ENCODE measurements around the gene ZSCAN10. TPM values are rescaled to one million over a fixed set of nuclear protein-coding genes. Genes with fewer than 3 reads are reported as not detected.

ZSCAN10 gene
- total RNA-seq, 5 donors from 2014 or later (not counting 1 experiment from before 2014, with no cell fraction given): 0.19 to 0.64 (median 0.39) TPM; not detected in 1

DNA sequence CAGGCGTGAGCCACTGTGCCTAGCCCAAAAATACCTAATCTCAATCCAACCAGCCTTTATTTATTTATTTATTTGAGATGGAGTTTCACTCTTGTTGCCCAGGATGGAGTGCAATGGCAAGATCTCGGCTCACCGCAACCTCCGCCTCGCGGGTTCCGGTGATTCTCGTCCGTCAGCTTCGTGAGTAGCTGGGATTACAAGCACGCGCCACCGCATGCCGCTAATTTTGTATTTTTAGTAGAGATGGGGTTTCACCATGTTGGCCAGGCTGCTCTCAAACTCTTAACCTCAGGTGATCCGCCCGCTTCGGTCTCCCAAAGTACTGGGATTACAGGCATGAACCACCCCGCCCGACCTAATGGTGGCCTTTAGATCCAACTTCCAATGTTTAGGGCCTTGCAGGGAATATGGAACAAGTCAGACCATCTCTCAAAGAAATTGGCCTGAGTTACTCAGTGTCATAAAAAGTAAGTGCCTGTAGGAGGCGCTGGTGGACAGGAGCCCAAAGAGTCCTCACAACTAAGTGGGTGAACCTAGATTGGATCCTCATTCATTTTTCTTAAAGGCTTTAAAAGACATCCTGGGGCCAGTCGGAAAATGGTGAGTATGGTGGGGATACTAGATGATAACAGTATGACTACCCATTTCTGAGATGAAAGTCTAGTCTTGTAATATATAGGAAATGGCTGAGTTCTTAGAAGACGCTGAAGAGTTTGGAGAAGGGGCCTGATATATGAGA, 4.6 kb downstream of the ZSCAN10 start:
- Mint-ChIP-seq H3K36me3 (no peaks in the 10 kb centered on the region), H3K9me3 (no peaks in the 10 kb centered on the region), H3K27ac (peak overlapping the region; percentile 68 to 79), H3K27me3 (no peaks in the 10 kb centered on the region), H3K4me3 (peak overlapping the region in 1 of 3 donors; percentile 38), H3K4me1 (peaks cover 21 to 39% (median 38%) of the 10 kb centered on the region in 3 donors)
- Histone ChIP-seq H3K4me3 (ENCODE audit: control insufficient read depth in 1 of 2, extremely low read depth in 1 of 2, low read length in 1 of 2) (no peak overlapping the region), H3K27ac (ENCODE audit: low read length) (no peak overlapping the region), H3K9me3 (no peaks in the 10 kb centered on the region), H3K4me1 (ENCODE audit: control insufficient read depth in 1 of 2, extremely low read depth in 1 of 2, insufficient read depth in 2 of 2, low read length in 2 of 2) (peaks cover 3 to 60% of the 10 kb centered on the region in 2 experiments), H3K27me3 (replicated peaks in 1 of 2; ENCODE audit: control insufficient read depth in 2 of 2, extremely low read depth in 1 of 2, insufficient read depth in 2 of 2, low read length in 1 of 2) (no peaks in the 10 kb centered on the region), H3K36me3 (ENCODE audit: control insufficient read depth in 2 of 2, extremely low read depth in 1 of 2, insufficient read depth in 1 of 2, low read length in 1 of 2) (no peaks in the 10 kb centered on the region)
- 92% methylated on average over 13 of the region's 22 CpGs for WGBS (ENCODE audit: insufficient coverage)
- ChIA-PET POLR2A (no interaction called here), CTCF (interaction anchor here (0.7 to 1.1 kb wide), 2 partner anchors 35 to 71 kb away, joined by 3 to 4 read pairs; partner anchors contain the start of genes HCFC1R1 (in 1 of the 2) and THOC6 (in 1 of the 2))
- ATAC-seq (replicated peaks in 1 of 4) (peak; percentile 42 to 51 (median 47)), DNase-seq (peak in 26 of 35 experiments; percentile 8 to 82 (median 49))

DNA sequence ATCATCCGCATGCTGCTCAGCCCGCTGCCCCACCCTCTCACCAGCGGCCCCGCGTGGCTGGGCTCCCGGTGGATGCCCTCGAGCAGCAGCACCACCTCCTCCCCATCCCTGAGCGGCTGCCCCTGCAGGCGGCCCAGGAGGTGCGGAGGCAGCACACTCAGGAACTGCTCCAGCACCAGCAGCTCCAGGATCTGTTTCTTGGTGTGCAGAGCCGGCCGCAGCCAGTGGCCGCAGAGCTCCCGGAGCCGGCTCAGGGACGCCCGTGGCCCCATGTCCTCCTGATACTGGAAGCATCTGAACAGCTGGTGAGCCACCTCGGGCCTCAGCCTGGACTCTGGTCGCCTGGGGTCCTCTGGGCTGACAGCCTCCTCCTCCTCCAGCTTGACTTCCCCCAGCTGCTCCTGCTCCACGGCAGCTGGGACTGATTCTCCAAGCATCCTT, 6.6 kb downstream of the ZSCAN10 start:
- Histone ChIP-seq H3K27ac (ENCODE audit: low read length) (no peak overlapping the region), H3K4me3 (ENCODE audit: control insufficient read depth in 1 of 2, extremely low read depth in 1 of 2, low read length in 1 of 2) (no peak overlapping the region), H3K36me3 (ENCODE audit: control insufficient read depth in 2 of 2, extremely low read depth in 1 of 2, insufficient read depth in 1 of 2, low read length in 1 of 2) (no peaks in the 10 kb centered on the region), H3K27me3 (replicated peaks in 1 of 2; ENCODE audit: control insufficient read depth in 2 of 2, extremely low read depth in 1 of 2, insufficient read depth in 2 of 2, low read length in 1 of 2) (no peaks in the 10 kb centered on the region), H3K9me3 (no peaks in the 10 kb centered on the region), H3K4me1 (ENCODE audit: control insufficient read depth in 1 of 2, extremely low read depth in 1 of 2, insufficient read depth in 2 of 2, low read length in 2 of 2) (peaks cover 5 to 73% of the 10 kb centered on the region in 2 experiments)
- CTCF ChIA-PET: interaction anchor here in 1 of 2 donors (0.7 kb wide), 1 partner anchor 37 kb away, joined by 4 read pairs; no protein-coding TSS in a partner anchor
- POLR2A ChIA-PET: no interaction called here
- Mint-ChIP-seq H3K27me3 (no peaks in the 10 kb centered on the region), H3K9me3 (no peaks in the 10 kb centered on the region), H3K4me1 (peaks cover 34 to 48% (median 45%) of the 10 kb centered on the region in 3 donors), H3K4me3 (no peak overlapping the region), H3K36me3 (no peaks in the 10 kb centered on the region), H3K27ac (no peak overlapping the region)
- no peak for DNase-seq
- ATAC-seq (replicated peaks in 1 of 4): no peak
- WGBS (ENCODE audit: insufficient coverage): 94% methylated on average over 15 of the region's 20 CpGs

DNA sequence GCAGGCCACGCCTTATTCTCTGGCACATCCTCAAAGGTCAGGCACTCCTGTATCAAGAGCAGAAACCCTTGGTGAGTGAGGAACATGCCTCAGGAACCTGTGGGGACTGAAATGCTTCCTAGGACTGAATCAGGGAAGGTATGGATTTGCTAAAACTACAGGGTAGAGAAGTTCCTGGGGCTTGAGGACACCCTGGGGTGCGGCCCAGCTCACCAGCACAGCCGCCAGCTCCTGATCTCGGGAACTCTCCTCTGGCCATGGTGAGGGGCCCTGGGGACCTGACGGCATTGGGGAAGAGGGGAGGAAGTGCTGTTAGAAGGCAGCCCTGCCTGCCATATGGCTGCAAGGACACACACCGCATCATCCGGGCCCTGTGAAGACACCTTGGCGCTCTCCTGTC, 7.5 kb downstream of the ZSCAN10 start:
- ChIA-PET CTCF (no interaction called here), POLR2A (interaction anchor here in 1 of 2 donors (0.9 kb wide), 1 partner anchor 37 kb away, joined by 4 read pairs; no protein-coding TSS in a partner anchor)
- no peak overlapping the region for H3K27ac ChIP-seq (ENCODE audit: low read length)
- peaks cover 12 to 83% of the 10 kb centered on the region in 2 experiments for H3K4me1 ChIP-seq (ENCODE audit: control insufficient read depth in 1 of 2, extremely low read depth in 1 of 2, insufficient read depth in 2 of 2, low read length in 2 of 2)
- no peaks in the 10 kb centered on the region for H3K9me3 Mint-ChIP-seq
- no peak overlapping the region for H3K4me3 ChIP-seq (ENCODE audit: control insufficient read depth in 1 of 2, extremely low read depth in 1 of 2, low read length in 1 of 2)
- peaks cover 37 to 56% (median 52%) of the 10 kb centered on the region in 3 donors for H3K4me1 Mint-ChIP-seq
- peak overlapping the region in 1 of 2 donors; percentile 28 for H3K27ac Mint-ChIP-seq
- ATAC-seq (replicated peaks in 1 of 4) (no peak), DNase-seq (no peak)
- no peaks in the 10 kb centered on the region for H3K9me3 ChIP-seq
- H3K27me3 Mint-ChIP-seq: no peaks in the 10 kb centered on the region
- H3K36me3 ChIP-seq (ENCODE audit: control insufficient read depth in 2 of 2, extremely low read depth in 1 of 2, insufficient read depth in 1 of 2, low read length in 1 of 2): no peaks in the 10 kb centered on the region
- H3K36me3 Mint-ChIP-seq: no peaks in the 10 kb centered on the region
- 85% methylated on average over 5 of the region's 8 CpGs for WGBS (ENCODE audit: insufficient coverage)
- H3K4me3 Mint-ChIP-seq: no peak overlapping the region
- H3K27me3 ChIP-seq (replicated peaks in 1 of 2; ENCODE audit: control insufficient read depth in 2 of 2, extremely low read depth in 1 of 2, insufficient read depth in 2 of 2, low read length in 1 of 2): peaks cover 0 to 5% of the 10 kb centered on the region in 2 experiments

GRCh38 chr16:3089717-3090592, 9.1 kb downstream of the ZSCAN10 start:
- Histone ChIP-seq H3K27ac (ENCODE audit: low read length) (no peak overlapping the region), H3K9me3 (no peaks in the 10 kb centered on the region), H3K27me3 (replicated peaks in 1 of 2; ENCODE audit: control insufficient read depth in 2 of 2, extremely low read depth in 1 of 2, insufficient read depth in 2 of 2, low read length in 1 of 2) (peaks cover 0 to 5% of the 10 kb centered on the region in 2 experiments), H3K4me1 (ENCODE audit: control insufficient read depth in 1 of 2, extremely low read depth in 1 of 2, insufficient read depth in 2 of 2, low read length in 2 of 2) (peaks cover 11 to 71% of the 10 kb centered on the region in 2 experiments), H3K4me3 (ENCODE audit: control insufficient read depth in 1 of 2, extremely low read depth in 1 of 2, low read length in 1 of 2) (no peak overlapping the region), H3K36me3 (ENCODE audit: control insufficient read depth in 2 of 2, extremely low read depth in 1 of 2, insufficient read depth in 1 of 2, low read length in 1 of 2) (no peaks in the 10 kb centered on the region)
- DNase-seq: no peak
- WGBS (ENCODE audit: insufficient coverage): 97% methylated on average over 77 of the region's 81 CpGs
- Mint-ChIP-seq H3K27ac (no peak overlapping the region), H3K4me1 (peaks cover 45 to 55% (median 52%) of the 10 kb centered on the region in 3 donors), H3K27me3 (no peaks in the 10 kb centered on the region), H3K9me3 (no peaks in the 10 kb centered on the region), H3K36me3 (no peaks in the 10 kb centered on the region), H3K4me3 (no peak overlapping the region)
- CTCF ChIA-PET: no interaction called here
- no peak for ATAC-seq (replicated peaks in 1 of 4)
- POLR2A ChIA-PET: no interaction called here

GRCh38 chr16:3088925-3089716, 10.0 kb downstream of the ZSCAN10 start:
- no peak overlapping the region for H3K4me3 ChIP-seq (ENCODE audit: control insufficient read depth in 1 of 2, extremely low read depth in 1 of 2, low read length in 1 of 2)
- H3K4me1 ChIP-seq (ENCODE audit: control insufficient read depth in 1 of 2, extremely low read depth in 1 of 2, insufficient read depth in 2 of 2, low read length in 2 of 2): peaks cover 11 to 63% of the 10 kb centered on the region in 2 experiments
- Mint-ChIP-seq H3K4me1 (peaks cover 40 to 55% (median 52%) of the 10 kb centered on the region in 3 donors), H3K4me3 (no peak overlapping the region), H3K36me3 (no peaks in the 10 kb centered on the region), H3K27me3 (no peaks in the 10 kb centered on the region), H3K9me3 (no peaks in the 10 kb centered on the region), H3K27ac (no peak overlapping the region)
- CTCF ChIA-PET: interaction anchor here in 1 of 2 donors (0.8 kb wide), 1 partner anchor 9 kb away, joined by 3 read pairs; no protein-coding TSS in a partner anchor
- POLR2A ChIA-PET: no interaction called here
- H3K9me3 ChIP-seq: no peaks in the 10 kb centered on the region
- H3K36me3 ChIP-seq (ENCODE audit: control insufficient read depth in 2 of 2, extremely low read depth in 1 of 2, insufficient read depth in 1 of 2, low read length in 1 of 2): no peaks in the 10 kb centered on the region
- 96% methylated on average over 65 of the region's 71 CpGs for WGBS (ENCODE audit: insufficient coverage)
- no peak overlapping the region for H3K27ac ChIP-seq (ENCODE audit: low read length)
- H3K27me3 ChIP-seq (replicated peaks in 1 of 2; ENCODE audit: control insufficient read depth in 2 of 2, extremely low read depth in 1 of 2, insufficient read depth in 2 of 2, low read length in 1 of 2): peaks cover 0 to 5% of the 10 kb centered on the region in 2 experiments
- ATAC-seq (replicated peaks in 1 of 4): no peak
- DNase-seq: no peak
